OCI-LY7 (cell line): ENCODE results near the gene DLX4. TPM values are rescaled to one million over a fixed set of nuclear protein-coding genes. Genes with fewer than 3 reads are reported as not detected.

ENCODE experiments used
- BruUV-seq: library from RNA; stranded (reverse); fragments of 400-500 nt; replicated peaks from 2 replicates; lab custom pipeline; 2021; lab: Mats Ljungman, UMichigan
- CTCF ChIA-PET: fragments of 300-600 bp; sonication (Branson Sonifier 250); formaldehyde crosslinking; loops from one replicate; lab custom pipeline; 2022; ENCODE audit warnings: antibody characterized with exemption; ENCODE audit not compliant: unreplicated experiment; lab: Charles Lee
- POLR2A ChIA-PET: fragments of 300-600 bp; sonication (Branson Sonifier 250); formaldehyde crosslinking; loops from one replicate; lab custom pipeline; 2022; ENCODE audit warnings: antibody characterized with exemption; lab: Charles Lee
- DNase-seq: peaks from one replicate; pipeline ENCODE4 v3.0.0-alpha.2; 2015; ENCODE audit warnings: low spot score
- H2AFZ ChIP-seq: fragments of 200-600 bp; sonication (generic), shearing (Covaris generic); 2 replicates; pipeline ENCODE4 v1.6.1; 2014; ENCODE audit warnings: mild to moderate bottlenecking, antibody characterized with exemption, low read length, moderate library complexity
- H3K27ac ChIP-seq: fragments of 200-600 bp; sonication (generic); 2 replicates; pipeline ENCODE4 v1.5.1; 2014; ENCODE audit warnings: mixed run types, low read depth, mild to moderate bottlenecking, moderate library complexity, low read length, inconsistent platforms; ENCODE audit not compliant: poor library complexity, severe bottlenecking
- H3K36me3 ChIP-seq: fragments of 200-600 bp; sonication (generic); 2 replicates; pipeline ENCODE4 v1.6.1; 2014; ENCODE audit warnings: mild to moderate bottlenecking, antibody characterized with exemption, low read length, moderate library complexity, mixed read lengths; ENCODE audit not compliant: insufficient read depth
- H3K4me1 ChIP-seq: fragments of 200-600 bp; sonication (generic); 2 replicates; pipeline ENCODE4 v1.5.1; 2014; ENCODE audit warnings: mild to moderate bottlenecking, low read length; ENCODE audit not compliant: insufficient read depth, poor library complexity, severe bottlenecking
- H3K4me2 ChIP-seq: fragments of 200-600 bp; sonication (generic); 2 replicates; pipeline ENCODE4 v1.6.1; 2014; ENCODE audit warnings: mild to moderate bottlenecking, low read length
- H3K4me3 ChIP-seq: fragments of 200-600 bp; sonication (generic); 2 replicates; pipeline ENCODE4 v1.5.1; 2014; ENCODE audit warnings: mild to moderate bottlenecking, low read depth, low read length; ENCODE audit not compliant: poor library complexity, severe bottlenecking
- H3K79me2 ChIP-seq: fragments of 200-600 bp; sonication (generic); 2 replicates; pipeline ENCODE4 v1.6.1; 2016; ENCODE audit warnings: low read depth, mild to moderate bottlenecking, low read length, moderate library complexity, mixed read lengths; ENCODE audit not compliant: insufficient read depth
- H3K9me2 ChIP-seq: fragments of 200-600 bp; sonication (generic); 2 replicates; pipeline ENCODE4 v1.6.1; 2016; ENCODE audit warnings: mild to moderate bottlenecking, low read length, mixed read lengths; ENCODE audit not compliant: insufficient read depth
- H3K9me3 ChIP-seq: fragments of 200-600 bp; sonication (generic); 2 replicates; pipeline ENCODE4 v1.6.1; 2014; ENCODE audit warnings: mild to moderate bottlenecking, mixed run types, low read length, mixed read lengths
- H4K20me1 ChIP-seq: fragments of 200-600 bp; sonication (generic); 2 replicates; pipeline ENCODE4 v1.6.1; 2014; ENCODE audit warnings: mild to moderate bottlenecking, antibody characterized with exemption, low read length, moderate library complexity, mixed read lengths; ENCODE audit not compliant: insufficient read depth
- EZH2phosphoT487 ChIP-seq: fragments of 200-600 bp; sonication (generic); IDR thresholded peaks from 2 replicates; pipeline ENCODE4 v1.6.1; 2018; ENCODE audit warnings: low read depth, borderline replicate concordance, mild to moderate bottlenecking, mixed run types, antibody characterized with exemption, low read length, moderate library complexity, mixed read lengths
- intact Hi-C: fragments of 100-400 bp; cut with micrococcal nuclease; formaldehyde crosslinking; loops from one replicate; pipeline ENCODE4 v1.10.0; 2022; ENCODE audit not compliant: unreplicated experiment
- total RNA-seq, 2 experiments: library from RNA; depleted of rRNA in 1 of 2; stranded (reverse); fragments of >200 nt in 1 of 2; shearing (Covaris generic) in 1 of 2; gene quantifications; 2 replicates each; pipeline ENCODE4 v1.2.3, GENCODE V29; 2014 to 2022
- TF ChIP-seq, protein P1 (sequence below): fragments of 200-600 bp; sonication (generic); conservative IDR thresholded peaks from 2 replicates; pipeline ENCODE4 v1.5.1; 2014; ENCODE audit warnings: mild to moderate bottlenecking, antibody characterized with exemption, low read length, moderate library complexity, mixed read lengths

Gene DLX4
- total RNA-seq, 2 experiments from 2014 or later: 0.27 to 0.47 TPM

DNA sequence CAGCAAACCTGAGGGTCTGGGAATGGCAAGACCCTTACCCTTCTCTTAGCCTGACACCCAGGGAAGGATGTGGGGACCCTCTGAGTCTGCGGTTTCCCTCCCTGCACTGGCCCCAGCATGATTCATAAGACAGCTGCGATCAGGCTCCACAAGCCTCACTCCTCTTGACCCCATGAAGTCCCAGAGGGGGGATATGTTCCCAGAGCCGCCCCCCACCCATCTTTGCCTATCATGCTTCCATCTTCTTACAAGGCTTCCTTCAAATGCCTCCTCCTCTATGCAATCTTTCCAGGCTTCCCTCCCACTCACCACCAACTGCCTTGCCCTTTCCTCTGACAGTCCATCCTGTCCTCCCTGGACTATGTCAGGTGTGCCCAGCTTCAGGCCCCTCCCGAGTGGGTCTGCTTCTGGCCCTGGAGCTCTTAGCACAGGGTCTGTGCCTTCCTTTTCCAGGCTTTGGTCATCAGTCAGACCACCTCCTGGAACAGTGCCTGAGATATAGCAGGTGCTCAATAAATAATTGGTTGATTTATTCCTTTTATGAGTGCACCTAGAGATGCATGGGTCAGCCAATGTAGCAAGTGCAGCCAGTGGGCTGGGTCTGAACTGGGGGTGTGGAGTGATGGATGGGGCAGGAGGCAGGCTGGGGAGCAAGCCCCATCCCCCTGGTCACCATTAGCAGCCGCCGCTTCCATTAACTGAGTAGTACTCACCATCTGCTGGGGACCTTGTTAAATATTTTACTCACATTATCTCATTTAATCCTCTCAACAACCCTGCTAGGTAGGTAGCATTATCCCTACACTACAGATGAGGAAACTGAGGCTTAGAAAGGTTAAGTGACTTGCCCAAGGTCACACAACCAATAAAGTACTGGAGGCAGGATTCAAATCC, 17.7 kb downstream of the DLX4 start:
- H3K9me3 ChIP-seq: no peaks in the 10 kb centered on the region
- CTCF ChIA-PET: interaction anchor here (0.6 kb wide), 1 partner anchor 836 kb away, joined by 3 read pairs; no protein-coding TSS in a partner anchor
- H3K27ac ChIP-seq: no peak overlapping the region
- H3K4me2 ChIP-seq: no peak overlapping the region
- TF ChIP-seq, protein P1, sequence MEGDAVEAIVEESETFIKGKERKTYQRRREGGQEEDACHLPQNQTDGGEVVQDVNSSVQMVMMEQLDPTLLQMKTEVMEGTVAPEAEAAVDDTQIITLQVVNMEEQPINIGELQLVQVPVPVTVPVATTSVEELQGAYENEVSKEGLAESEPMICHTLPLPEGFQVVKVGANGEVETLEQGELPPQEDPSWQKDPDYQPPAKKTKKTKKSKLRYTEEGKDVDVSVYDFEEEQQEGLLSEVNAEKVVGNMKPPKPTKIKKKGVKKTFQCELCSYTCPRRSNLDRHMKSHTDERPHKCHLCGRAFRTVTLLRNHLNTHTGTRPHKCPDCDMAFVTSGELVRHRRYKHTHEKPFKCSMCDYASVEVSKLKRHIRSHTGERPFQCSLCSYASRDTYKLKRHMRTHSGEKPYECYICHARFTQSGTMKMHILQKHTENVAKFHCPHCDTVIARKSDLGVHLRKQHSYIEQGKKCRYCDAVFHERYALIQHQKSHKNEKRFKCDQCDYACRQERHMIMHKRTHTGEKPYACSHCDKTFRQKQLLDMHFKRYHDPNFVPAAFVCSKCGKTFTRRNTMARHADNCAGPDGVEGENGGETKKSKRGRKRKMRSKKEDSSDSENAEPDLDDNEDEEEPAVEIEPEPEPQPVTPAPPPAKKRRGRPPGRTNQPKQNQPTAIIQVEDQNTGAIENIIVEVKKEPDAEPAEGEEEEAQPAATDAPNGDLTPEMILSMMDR: no peak
- TF ChIP-seq EZH2phosphoT487: no peak
- no peaks in the 10 kb centered on the region for H3K9me2 ChIP-seq
- intact Hi-C loops: no loop called here
- H3K79me2 ChIP-seq: no peaks in the 10 kb centered on the region
- no peak overlapping the region for H3K4me3 ChIP-seq
- no peaks in the 10 kb centered on the region for H4K20me1 ChIP-seq
- no TSS peak for BruUV-seq
- no peaks in the 10 kb centered on the region for H3K36me3 ChIP-seq
- H2AFZ ChIP-seq: no peak overlapping the region
- no peak for DNase-seq
- no peaks in the 10 kb centered on the region for H3K4me1 ChIP-seq
- POLR2A ChIA-PET: interaction anchor here (0.7 kb wide), 1 partner anchor 1743 kb away, joined by 3 read pairs; no protein-coding TSS in a partner anchor

DNA sequence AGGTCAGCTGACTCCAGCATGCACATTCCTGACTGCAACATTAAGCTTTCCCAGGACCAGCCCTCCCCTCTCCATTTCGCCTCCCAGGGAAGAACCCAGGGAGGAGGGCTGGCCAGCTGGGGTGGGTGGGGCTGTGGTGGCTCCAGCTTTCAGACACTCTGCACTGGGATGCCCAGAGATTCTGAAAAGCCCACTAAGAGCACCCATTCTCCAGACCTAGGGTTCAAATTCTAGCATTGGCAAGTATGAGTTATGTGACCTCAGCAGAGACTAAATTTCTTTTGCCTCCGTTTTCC, 18.2 kb downstream of the DLX4 start:
- Histone ChIP-seq H3K36me3 (no peaks in the 10 kb centered on the region), H2AFZ (no peak overlapping the region), H3K9me3 (no peaks in the 10 kb centered on the region), H4K20me1 (no peaks in the 10 kb centered on the region), H3K9me2 (no peaks in the 10 kb centered on the region), H3K4me2 (no peak overlapping the region), H3K4me3 (no peak overlapping the region), H3K27ac (no peak overlapping the region), H3K79me2 (no peaks in the 10 kb centered on the region), H3K4me1 (no peaks in the 10 kb centered on the region)
- ChIA-PET CTCF (no interaction called here), POLR2A (no interaction called here)
- no peak for DNase-seq
- TF ChIP-seq, protein P1: no peak
- intact Hi-C loops: no loop called here
- BruUV-seq: no TSS peak
